ENCODE measurements around the gene OPRL1.

Gene OPRL1

GRCh38 chr20:64109831-64110391 lies 30.0 kb downstream of the OPRL1 start:
- POLR2A ChIA-PET = no interaction called here

GRCh38 chr20:64110411-64111068 lies 30.7 kb downstream of the OPRL1 start:
- no peak overlapping the region for H3K4me3 ChIP-seq (ENCODE audit: low read depth, low read length)
- TF ChIP-seq CTCF (IDR thresholded peaks at IDR 0.05; ENCODE audit: insufficient read depth, low read length, missing control alignments) = no peak
- no peak for DNase-seq (ENCODE audit: low read depth, low spot score)
- POLR2A ChIA-PET = no interaction called here
- CTCF ChIA-PET = interaction anchor here (1.5 to 6.6 kb wide), 3 partner anchors 9 to 50 kb away, joined by 3 to 52 read pairs (median 7); no protein-coding TSS in a partner anchor

More at GRCh38 chr20:64109831-64110391, 30.0 kb downstream of the OPRL1 start:
- TF ChIP-seq CTCF (IDR thresholded peaks at IDR 0.05; ENCODE audit: insufficient read depth, low read length, missing control alignments) = no peak
- H3K4me3 ChIP-seq (ENCODE audit: low read depth, low read length) = no peak overlapping the region
- CTCF ChIA-PET = interaction anchor here (1.5 to 6.6 kb wide), 2 partner anchors 11 to 49 kb away, joined by 3 to 52 read pairs; no protein-coding TSS in a partner anchor
- DNase-seq (ENCODE audit: low read depth, low spot score) = no peak

- ChIA-PET POLR2A (no interaction called here), CTCF (interaction anchor here (2.1 to 6.6 kb wide), 2 partner anchors 9 to 10 kb away, joined by 7 to 52 read pairs; no protein-coding TSS in a partner anchor)
- no peak for DNase-seq (ENCODE audit: low read depth, low spot score)
- no peak for TF ChIP-seq CTCF (IDR thresholded peaks at IDR 0.05; ENCODE audit: insufficient read depth, low read length, missing control alignments)
- no peak overlapping the region for H3K4me3 ChIP-seq (ENCODE audit: low read depth, low read length)
Observed at GRCh38 chr20:64111841-64112641, 32.2 kb downstream of the OPRL1 start.

- CTCF ChIA-PET = interaction anchor here (1.4 to 6.6 kb wide), 2 partner anchors 8 to 75 kb away, joined by 4 to 52 read pairs; no protein-coding TSS in a partner anchor
- POLR2A ChIA-PET = no interaction called here
- DNase-seq (ENCODE audit: low read depth, low spot score) = no peak
- no peak for TF ChIP-seq CTCF (IDR thresholded peaks at IDR 0.05; ENCODE audit: insufficient read depth, low read length, missing control alignments)
- no peak overlapping the region for H3K4me3 ChIP-seq (ENCODE audit: low read depth, low read length)
Observed at GRCh38 chr20:64112691-64113443, 33.0 kb downstream of the OPRL1 start.

- ChIA-PET POLR2A (no interaction called here), CTCF (interaction anchor here (1.4 kb wide), 1 partner anchor 75 kb away, joined by 4 read pairs; no protein-coding TSS in a partner anchor)
- TF ChIP-seq CTCF (IDR thresholded peaks at IDR 0.05; ENCODE audit: insufficient read depth, low read length, missing control alignments) = no peak
- no peak for DNase-seq (ENCODE audit: low read depth, low spot score)
- no peak overlapping the region for H3K4me3 ChIP-seq (ENCODE audit: low read depth, low read length)
Observed at GRCh38 chr20:64113444-64113775, 33.5 kb downstream of the OPRL1 start.
